Glutamatergic neuron (in vitro differentiated cells): ENCODE measurements around the gene INKA1. TPM values are rescaled to one million over a fixed set of nuclear protein-coding genes. Genes with fewer than 3 reads are reported as not detected.

Experiments used
- DNase-seq: peaks from one replicate; pipeline ENCODE4 v3.0.0; 2022
- H3K27ac Mint-ChIP-seq: one replicate; pipeline ENCODE4 v1.8.0; 2020; ENCODE audit warnings: mild to moderate bottlenecking, mixed read lengths, inconsistent platforms; ENCODE audit not compliant: unreplicated experiment
- H3K27me3 Mint-ChIP-seq: one replicate; pipeline ENCODE4 v1.8.0; 2020; ENCODE audit warnings: mild to moderate bottlenecking, moderate library complexity, mixed read lengths, inconsistent platforms; ENCODE audit not compliant: unreplicated experiment
- H3K36me3 Mint-ChIP-seq: one replicate; pipeline ENCODE4 v1.8.0; 2020; ENCODE audit warnings: mild to moderate bottlenecking, mixed read lengths, inconsistent platforms; ENCODE audit not compliant: unreplicated experiment
- H3K4me1 Mint-ChIP-seq: one replicate; pipeline ENCODE4 v1.8.0; 2020; ENCODE audit warnings: mild to moderate bottlenecking, low read depth, mixed read lengths, inconsistent platforms; ENCODE audit not compliant: unreplicated experiment
- H3K4me3 Mint-ChIP-seq: one replicate; pipeline ENCODE4 v1.8.0; 2020; ENCODE audit warnings: mild to moderate bottlenecking, mixed read lengths, inconsistent platforms; ENCODE audit not compliant: unreplicated experiment
- H3K9me3 Mint-ChIP-seq: one replicate; pipeline ENCODE4 v1.8.0; 2020; ENCODE audit warnings: mild to moderate bottlenecking, moderate library complexity, mixed read lengths, inconsistent platforms; ENCODE audit not compliant: unreplicated experiment
- total RNA-seq: library from RNA; stranded (reverse); fragmentation: NEBNext Ultra II Directional; extraction: Animal tissue kit (Norgen Biotek cat#: 25700); gene quantifications from one replicate; pipeline ENCODE4 v1.2.1, GENCODE V29; 2021; ENCODE audit not compliant: unreplicated experiment
- TF ChIP-seq, protein P1 (sequence below): fragments of 200-600 bp; sonication (generic); IDR thresholded peaks from one replicate; pipeline ENCODE4 v1.5.0; 2021; ENCODE audit not compliant: partially characterized antibody, unreplicated experiment

The INKA1 gene
- total RNA-seq, 1 donor from 2014 or later: 4.2 TPM

DNA sequence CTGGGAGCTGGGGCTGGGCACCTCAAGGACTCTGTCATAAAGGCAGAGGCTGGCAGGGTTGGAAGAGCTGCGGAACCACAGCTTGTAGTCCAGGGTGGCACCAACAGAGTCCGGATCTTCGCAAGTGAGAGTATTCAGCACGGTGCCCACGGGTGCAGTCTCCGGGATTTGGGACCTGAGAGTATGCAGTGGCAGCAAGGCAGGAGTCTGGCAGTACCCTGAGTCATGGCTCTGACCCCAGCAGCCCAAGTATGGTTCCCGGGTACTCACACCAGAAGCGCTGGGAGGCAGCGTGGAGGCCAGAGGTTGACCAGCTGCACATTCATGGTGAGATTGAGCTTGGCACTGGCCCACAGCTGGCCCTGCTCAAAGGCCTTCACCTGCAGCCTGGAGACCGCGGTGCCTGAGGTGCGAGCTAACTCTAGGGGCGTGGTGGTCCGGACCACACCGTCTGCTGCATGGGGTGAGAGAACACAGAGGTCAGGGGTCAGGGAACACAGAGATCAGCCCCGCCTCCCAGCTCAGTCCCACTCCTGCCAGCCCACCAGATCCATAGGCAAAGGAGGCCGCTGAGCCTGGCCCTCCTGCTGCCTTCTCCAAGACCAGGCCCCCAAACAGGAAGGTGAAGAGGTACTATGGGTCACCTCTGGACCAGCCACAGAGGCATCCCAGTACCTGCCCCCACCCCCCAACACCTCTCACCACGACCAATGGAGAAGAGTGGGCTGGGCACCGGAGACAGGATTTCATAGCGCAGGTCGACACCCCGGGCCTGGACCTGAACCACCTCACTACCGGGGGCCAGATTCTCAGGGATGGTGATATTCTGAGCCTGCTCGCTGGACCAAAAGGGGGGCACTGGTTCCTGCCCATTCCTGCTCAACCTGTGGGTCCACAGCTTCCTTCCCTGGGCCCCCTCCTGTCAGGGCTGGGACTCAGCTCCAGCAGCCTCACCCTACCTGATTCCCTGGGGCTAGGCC is 7.8 kb upstream of the INKA1 start:
- TF ChIP-seq, protein P1, sequence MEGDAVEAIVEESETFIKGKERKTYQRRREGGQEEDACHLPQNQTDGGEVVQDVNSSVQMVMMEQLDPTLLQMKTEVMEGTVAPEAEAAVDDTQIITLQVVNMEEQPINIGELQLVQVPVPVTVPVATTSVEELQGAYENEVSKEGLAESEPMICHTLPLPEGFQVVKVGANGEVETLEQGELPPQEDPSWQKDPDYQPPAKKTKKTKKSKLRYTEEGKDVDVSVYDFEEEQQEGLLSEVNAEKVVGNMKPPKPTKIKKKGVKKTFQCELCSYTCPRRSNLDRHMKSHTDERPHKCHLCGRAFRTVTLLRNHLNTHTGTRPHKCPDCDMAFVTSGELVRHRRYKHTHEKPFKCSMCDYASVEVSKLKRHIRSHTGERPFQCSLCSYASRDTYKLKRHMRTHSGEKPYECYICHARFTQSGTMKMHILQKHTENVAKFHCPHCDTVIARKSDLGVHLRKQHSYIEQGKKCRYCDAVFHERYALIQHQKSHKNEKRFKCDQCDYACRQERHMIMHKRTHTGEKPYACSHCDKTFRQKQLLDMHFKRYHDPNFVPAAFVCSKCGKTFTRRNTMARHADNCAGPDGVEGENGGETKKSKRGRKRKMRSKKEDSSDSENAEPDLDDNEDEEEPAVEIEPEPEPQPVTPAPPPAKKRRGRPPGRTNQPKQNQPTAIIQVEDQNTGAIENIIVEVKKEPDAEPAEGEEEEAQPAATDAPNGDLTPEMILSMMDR: no peak
- peaks cover 3% of the 10 kb centered on the region for H3K27me3 Mint-ChIP-seq
- no peaks in the 10 kb centered on the region for H3K9me3 Mint-ChIP-seq
- H3K36me3 Mint-ChIP-seq: no peaks in the 10 kb centered on the region
- DNase-seq: no peak
- H3K4me1 Mint-ChIP-seq: peaks cover 1% of the 10 kb centered on the region
- no peak overlapping the region for H3K27ac Mint-ChIP-seq
- no peak overlapping the region for H3K4me3 Mint-ChIP-seq

DNA sequence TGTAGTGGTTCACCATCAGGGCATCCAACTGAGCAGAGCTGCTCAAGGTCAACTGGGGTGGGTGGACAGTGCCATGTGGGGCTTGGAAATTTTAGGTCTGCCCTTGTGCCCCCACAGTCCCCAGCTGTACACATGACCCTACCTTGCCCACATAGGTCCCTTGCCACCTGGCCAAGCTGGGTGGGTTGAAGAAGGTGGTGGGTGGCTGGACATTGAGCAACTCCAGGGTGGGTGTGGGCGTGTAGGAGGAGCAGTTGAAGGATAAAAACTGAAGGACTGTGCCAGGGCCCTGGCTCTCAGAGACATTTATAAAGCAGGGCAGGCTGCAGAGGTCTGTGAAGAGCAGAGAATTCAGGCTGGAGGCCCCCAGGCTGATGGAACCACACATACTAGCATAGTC is 4.0 kb upstream of the INKA1 start:
- DNase-seq: no peak
- H3K9me3 Mint-ChIP-seq: peaks cover 8% of the 10 kb centered on the region
- H3K27ac Mint-ChIP-seq: no peak overlapping the region
- H3K4me1 Mint-ChIP-seq: peaks cover 2% of the 10 kb centered on the region
- H3K4me3 Mint-ChIP-seq: no peak overlapping the region
- TF ChIP-seq, protein P1: no peak
- H3K36me3 Mint-ChIP-seq: no peaks in the 10 kb centered on the region
- H3K27me3 Mint-ChIP-seq: peaks cover 14% of the 10 kb centered on the region

DNA sequence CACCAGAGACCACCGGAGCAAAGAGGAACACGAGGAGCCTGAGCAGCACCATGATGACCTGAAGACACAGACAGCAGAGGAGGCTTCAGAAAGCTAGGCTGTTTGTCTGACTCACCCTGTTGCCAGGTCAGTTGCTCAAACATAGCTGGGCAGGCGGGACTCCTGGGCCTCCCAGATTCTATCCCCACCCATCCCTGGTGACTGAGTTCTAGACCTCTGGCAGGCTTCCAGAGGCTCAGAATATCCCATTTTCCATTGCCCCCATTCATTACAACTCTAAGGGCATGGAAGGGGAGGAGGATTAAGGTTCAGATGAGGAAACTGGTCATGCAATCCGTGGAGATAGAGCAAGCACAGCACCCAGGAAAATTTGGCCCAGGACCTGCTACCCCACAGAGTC is 3.3 kb upstream of the INKA1 start, which contains the start of gene CDHR4:
TSS of gene CDHR4 (minus strand) at position 113 of the 400 bp plus-strand sequence. CDS start at position 52, 61 bp downstream.
- Mint-ChIP-seq H3K9me3 (peaks cover 8% of the 10 kb centered on the region), H3K4me1 (peaks cover 3% of the 10 kb centered on the region), H3K4me3 (no peak within 1 kb of the TSS), H3K27me3 (peaks cover 14% of the 10 kb centered on the region), H3K27ac (no peak within 1 kb of the TSS), H3K36me3 (no peaks in the 10 kb centered on the region)
- TF ChIP-seq, protein P1: no peak
- DNase-seq: no peak

DNA sequence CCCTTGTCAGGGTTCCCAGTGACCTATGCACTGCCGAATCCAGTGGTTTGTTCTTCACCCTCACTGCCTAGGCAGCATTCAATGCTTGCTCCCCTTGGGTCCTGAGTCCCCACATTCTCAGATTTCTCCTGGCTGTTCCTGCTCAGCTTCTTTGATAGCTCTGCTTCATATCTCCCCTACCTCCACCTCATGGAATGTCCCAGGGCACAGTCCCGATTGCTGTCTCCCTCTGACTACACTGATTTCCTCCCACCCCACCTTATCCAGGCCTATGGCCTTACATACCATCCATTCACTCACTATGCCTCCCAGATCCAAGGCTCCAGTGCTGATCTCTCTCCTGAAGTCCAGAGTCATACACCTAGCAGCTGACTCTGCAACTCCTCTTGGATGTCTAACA is 1.9 kb upstream of the INKA1 start:
- H3K4me3 Mint-ChIP-seq: no peak overlapping the region
- peaks cover 12% of the 10 kb centered on the region for H3K27me3 Mint-ChIP-seq
- TF ChIP-seq, protein P1: no peak
- peaks cover 11% of the 10 kb centered on the region for H3K4me1 Mint-ChIP-seq
- no peak overlapping the region for H3K27ac Mint-ChIP-seq
- DNase-seq: no peak
- H3K9me3 Mint-ChIP-seq: peaks cover 12% of the 10 kb centered on the region
- H3K36me3 Mint-ChIP-seq: no peaks in the 10 kb centered on the region
